Activated CD4-positive, alpha-beta T cell treated with anti-CD3 and anti-CD28 coated beads, Interleukin-2, amount 10 ng/mL, durations not matched to agents 7 days and 5 days (primary cell): Measurements from ENCODE around the gene NAA50. TPM values are rescaled to one million over a fixed set of nuclear protein-coding genes. Genes with fewer than 3 reads are reported as not detected.

Source experiments
- CTCF ChIA-PET: fragments of 350-600 bp; sonication (Branson Sonifier 250); formaldehyde crosslinking; loops from one replicate; lab custom pipeline; 2021; ENCODE audit warnings: antibody characterized with exemption; lab: Charles Lee
- POLR2A ChIA-PET: fragments of 350-600 bp; sonication (Branson Sonifier 250); formaldehyde crosslinking; loops from one replicate; lab custom pipeline; 2021; ENCODE audit warnings: antibody characterized with exemption; lab: Charles Lee
- DNase-seq: peaks from one replicate; pipeline ENCODE4 v3.0.0-alpha.2; 2020
- H3K27ac Mint-ChIP-seq: one replicate; pipeline ENCODE4 v1.8.0; 2021; ENCODE audit warnings: mild to moderate bottlenecking, moderate library complexity, mixed read lengths
- H3K27me3 Mint-ChIP-seq: one replicate; pipeline ENCODE4 v1.8.0; 2021; ENCODE audit warnings: mixed read lengths
- H3K36me3 Mint-ChIP-seq: one replicate; pipeline ENCODE4 v1.8.0; 2021; ENCODE audit warnings: low read depth, mixed read lengths
- H3K4me1 Mint-ChIP-seq: one replicate; pipeline ENCODE4 v1.8.0; 2021; ENCODE audit warnings: mixed read lengths
- H3K4me3 Mint-ChIP-seq: one replicate; pipeline ENCODE4 v1.8.0; 2021; ENCODE audit warnings: mild to moderate bottlenecking, moderate library complexity, mixed read lengths
- H3K9me3 Mint-ChIP-seq: one replicate; pipeline ENCODE4 v1.8.0; 2021; ENCODE audit warnings: mixed read lengths
- total RNA-seq, 2 experiments: library from RNA; stranded (reverse); gene quantifications; one replicate each; pipeline ENCODE4 v1.2.3, GENCODE V29; 2021

Gene NAA50
- total RNA-seq, 2 experiments from 2014 or later, result 91.4 to 95.2 TPM

DNA sequence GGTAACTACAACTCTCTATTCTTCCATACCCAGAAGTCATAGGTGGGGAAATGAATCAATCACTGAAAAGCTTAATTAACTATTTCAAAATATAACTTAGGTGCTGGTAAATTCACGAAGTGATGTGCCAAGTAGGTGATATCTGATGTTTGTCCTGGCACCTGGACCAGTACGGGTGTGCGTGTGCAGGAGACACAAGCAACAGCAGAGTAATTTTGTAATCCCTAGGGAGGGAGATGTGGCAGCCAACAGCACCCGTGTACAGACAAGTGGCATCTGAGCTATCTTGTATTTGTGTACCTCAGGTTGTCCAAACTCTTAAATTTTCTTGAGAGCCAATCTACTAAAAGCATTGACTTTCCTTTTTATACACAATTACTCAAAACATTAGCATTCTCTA lies 72.5 kb downstream of the NAA50 start:
- ChIA-PET POLR2A (no interaction called here), CTCF (no interaction called here)

GRCh38 chr3:113668015-113668414 lies 78.0 kb downstream of the NAA50 start:
- Mint-ChIP-seq H3K4me3 (no peak overlapping the region), H3K27ac (no peak overlapping the region), H3K9me3 (no peaks in the 10 kb centered on the region), H3K27me3 (no peaks in the 10 kb centered on the region), H3K36me3 (peaks cover 21% of the 10 kb centered on the region), H3K4me1 (peaks cover 23% of the 10 kb centered on the region)
- ChIA-PET CTCF (interaction anchor here (0.7 kb wide), 1 partner anchor 11 kb away, joined by 3 read pairs; no protein-coding TSS in a partner anchor), POLR2A (interaction anchor here (0.5 kb wide), 1 partner anchor 393 kb away, joined by 6 read pairs; no protein-coding TSS in a partner anchor)
- no peak for DNase-seq

More for the DNA sequence above, 72.5 kb downstream of the NAA50 start:
- DNase-seq, result no peak
- Mint-ChIP-seq H3K36me3 (peaks cover 19% of the 10 kb centered on the region), H3K27me3 (no peaks in the 10 kb centered on the region), H3K4me1 (no peaks in the 10 kb centered on the region), H3K9me3 (no peaks in the 10 kb centered on the region), H3K27ac (no peak overlapping the region), H3K4me3 (no peak overlapping the region)

Other genes starting within 250 kb of the NAA50 start
- 10 to 100 TPM; 15.8 to 16.0 TPM for gene SPICE1, start 231.1 kb downstream of the NAA50 start, total RNA-seq
- 10 to 100 TPM; 31.6 TPM for gene SIDT1, start 213.7 kb downstream of the NAA50 start, total RNA-seq
- 10 to 100 TPM; 18.3 to 20.4 TPM for gene USF3, start 49.6 kb downstream of the NAA50 start, total RNA-seq
- gene ATP6V1A, start 786 bp upstream of the NAA50 start, total RNA-seq, result 10 to 100 TPM; 40.7 to 41.7 TPM
- under 1 TPM; 0.29 to 0.35 TPM for gene GRAMD1C, start 92.5 kb upstream of the NAA50 start, total RNA-seq
- 1 to 10 TPM; 2.8 to 3.3 TPM for gene ZDHHC23, start 201.8 kb upstream of the NAA50 start, total RNA-seq